C4-2B (cell line): ENCODE data around the gene LPXN.

ENCODE experiments used
- ZFX ChIP-seq: fragments of 450-650 bp; IDR thresholded peaks from 2 replicates; pipeline ENCODE4 v1.6.1; 2017
- TF ChIP-seq, protein P1 (sequence below): fragments of 450-650 bp; conservative IDR thresholded peaks from 2 replicates; pipeline ENCODE4 v1.5.1; 2017; ENCODE audit warnings: mild to moderate bottlenecking

DNA sequence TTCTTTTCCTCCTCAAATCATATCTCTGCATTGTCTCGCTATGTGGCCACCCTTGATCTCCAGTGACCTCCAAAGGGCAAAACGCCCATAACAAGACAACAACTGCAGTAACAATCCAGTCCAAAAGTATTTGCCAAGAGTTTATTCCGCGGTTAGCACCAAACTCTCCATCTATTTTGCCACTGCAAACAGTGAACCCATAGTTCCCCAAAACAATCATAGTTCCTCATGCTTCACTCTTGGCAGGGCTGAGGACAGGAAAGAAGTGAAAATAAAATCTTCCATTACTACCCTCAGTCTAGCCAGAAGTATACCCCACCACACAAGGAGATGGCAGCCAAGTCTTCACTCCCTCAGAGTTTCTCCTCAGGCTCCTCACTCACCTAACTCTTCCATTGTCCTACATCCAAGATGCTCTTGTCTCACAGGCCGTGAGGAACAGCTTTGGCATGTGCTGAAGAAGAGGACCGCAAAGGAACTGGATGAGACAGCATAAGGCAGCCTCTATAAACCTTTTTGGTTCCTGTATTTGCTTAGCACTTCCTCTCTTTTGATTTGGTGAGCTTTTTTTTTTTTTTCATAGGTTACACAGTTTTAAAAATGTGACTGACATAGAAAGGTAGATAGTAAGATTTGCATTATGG, at the start of gene LPXN:
- TF ChIP-seq, protein P1, sequence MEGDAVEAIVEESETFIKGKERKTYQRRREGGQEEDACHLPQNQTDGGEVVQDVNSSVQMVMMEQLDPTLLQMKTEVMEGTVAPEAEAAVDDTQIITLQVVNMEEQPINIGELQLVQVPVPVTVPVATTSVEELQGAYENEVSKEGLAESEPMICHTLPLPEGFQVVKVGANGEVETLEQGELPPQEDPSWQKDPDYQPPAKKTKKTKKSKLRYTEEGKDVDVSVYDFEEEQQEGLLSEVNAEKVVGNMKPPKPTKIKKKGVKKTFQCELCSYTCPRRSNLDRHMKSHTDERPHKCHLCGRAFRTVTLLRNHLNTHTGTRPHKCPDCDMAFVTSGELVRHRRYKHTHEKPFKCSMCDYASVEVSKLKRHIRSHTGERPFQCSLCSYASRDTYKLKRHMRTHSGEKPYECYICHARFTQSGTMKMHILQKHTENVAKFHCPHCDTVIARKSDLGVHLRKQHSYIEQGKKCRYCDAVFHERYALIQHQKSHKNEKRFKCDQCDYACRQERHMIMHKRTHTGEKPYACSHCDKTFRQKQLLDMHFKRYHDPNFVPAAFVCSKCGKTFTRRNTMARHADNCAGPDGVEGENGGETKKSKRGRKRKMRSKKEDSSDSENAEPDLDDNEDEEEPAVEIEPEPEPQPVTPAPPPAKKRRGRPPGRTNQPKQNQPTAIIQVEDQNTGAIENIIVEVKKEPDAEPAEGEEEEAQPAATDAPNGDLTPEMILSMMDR = no peak
- TF ChIP-seq ZFX = no peak
